ENCODE results near the gene PON1.

DNA sequence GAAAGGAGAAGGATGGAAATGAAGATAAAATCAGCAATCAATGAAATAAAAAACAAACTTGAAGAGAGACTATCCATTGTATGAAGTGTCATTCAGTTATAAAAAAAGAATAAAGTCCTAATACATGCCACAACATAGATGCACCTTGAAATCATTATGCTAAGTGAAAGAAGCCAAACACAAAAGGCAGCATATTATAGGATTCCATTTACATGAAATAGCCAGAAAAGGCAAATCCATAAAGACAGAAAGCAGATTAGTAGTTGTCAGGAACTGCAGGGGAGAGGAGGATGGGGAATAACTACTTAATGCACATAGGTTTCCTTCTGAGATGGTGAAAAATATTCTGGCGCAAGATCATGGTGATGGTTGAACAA, 6.6 kb upstream of the PON1 start:
- TF ChIP-seq EZH2 (IDR thresholded peaks at IDR 0.05) (no peak), POLR2AphosphoS5 (IDR thresholded peaks at IDR 0.05; ENCODE audit: borderline replicate concordance, low read depth, low read length) (no peak), FOXP2 (optimal IDR thresholded peaks at IDR 0.05; ENCODE audit: control extremely low read depth, extremely low read length, insufficient read depth) (no peak)

Data from SK-N-MC (cell line).